GM12874 (cell line): ENCODE results near the gene KRT75.

ENCODE experiments used
- TF ChIP-seq, protein P1 (sequence below): IDR thresholded peaks from 2 replicates; pipeline ENCODE4 v1.5.1; 2011; ENCODE audit warnings: low read depth, mild to moderate bottlenecking, control low read depth, low read length, moderate library complexity; ENCODE audit not compliant: insufficient read depth

Gene KRT75

DNA sequence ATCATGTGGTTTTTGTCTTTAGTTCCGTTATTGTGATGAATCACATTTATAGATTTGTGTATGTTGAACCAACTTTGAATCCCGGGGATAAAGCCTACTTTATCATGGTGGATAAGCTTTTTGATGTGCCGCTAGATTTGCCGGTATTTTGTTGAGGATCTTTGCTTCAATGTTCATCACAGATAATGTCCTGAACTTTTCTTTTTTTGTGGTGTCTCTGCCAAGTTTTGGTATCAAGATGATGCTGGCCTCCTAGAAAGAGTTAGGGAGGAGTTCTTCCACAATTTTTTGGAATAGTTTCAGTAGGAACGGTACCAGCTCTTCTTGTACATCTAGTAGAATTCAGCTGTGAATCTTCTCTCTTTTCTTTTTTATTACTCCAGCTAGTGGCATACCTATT, 24.7 kb upstream of the KRT75 start:
- TF ChIP-seq, protein P1, sequence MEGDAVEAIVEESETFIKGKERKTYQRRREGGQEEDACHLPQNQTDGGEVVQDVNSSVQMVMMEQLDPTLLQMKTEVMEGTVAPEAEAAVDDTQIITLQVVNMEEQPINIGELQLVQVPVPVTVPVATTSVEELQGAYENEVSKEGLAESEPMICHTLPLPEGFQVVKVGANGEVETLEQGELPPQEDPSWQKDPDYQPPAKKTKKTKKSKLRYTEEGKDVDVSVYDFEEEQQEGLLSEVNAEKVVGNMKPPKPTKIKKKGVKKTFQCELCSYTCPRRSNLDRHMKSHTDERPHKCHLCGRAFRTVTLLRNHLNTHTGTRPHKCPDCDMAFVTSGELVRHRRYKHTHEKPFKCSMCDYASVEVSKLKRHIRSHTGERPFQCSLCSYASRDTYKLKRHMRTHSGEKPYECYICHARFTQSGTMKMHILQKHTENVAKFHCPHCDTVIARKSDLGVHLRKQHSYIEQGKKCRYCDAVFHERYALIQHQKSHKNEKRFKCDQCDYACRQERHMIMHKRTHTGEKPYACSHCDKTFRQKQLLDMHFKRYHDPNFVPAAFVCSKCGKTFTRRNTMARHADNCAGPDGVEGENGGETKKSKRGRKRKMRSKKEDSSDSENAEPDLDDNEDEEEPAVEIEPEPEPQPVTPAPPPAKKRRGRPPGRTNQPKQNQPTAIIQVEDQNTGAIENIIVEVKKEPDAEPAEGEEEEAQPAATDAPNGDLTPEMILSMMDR = no peak

- TF ChIP-seq, protein P1 = no peak
Observed at GRCh38 chr12:52455821-52456220, 21.6 kb upstream of the KRT75 start.

DNA sequence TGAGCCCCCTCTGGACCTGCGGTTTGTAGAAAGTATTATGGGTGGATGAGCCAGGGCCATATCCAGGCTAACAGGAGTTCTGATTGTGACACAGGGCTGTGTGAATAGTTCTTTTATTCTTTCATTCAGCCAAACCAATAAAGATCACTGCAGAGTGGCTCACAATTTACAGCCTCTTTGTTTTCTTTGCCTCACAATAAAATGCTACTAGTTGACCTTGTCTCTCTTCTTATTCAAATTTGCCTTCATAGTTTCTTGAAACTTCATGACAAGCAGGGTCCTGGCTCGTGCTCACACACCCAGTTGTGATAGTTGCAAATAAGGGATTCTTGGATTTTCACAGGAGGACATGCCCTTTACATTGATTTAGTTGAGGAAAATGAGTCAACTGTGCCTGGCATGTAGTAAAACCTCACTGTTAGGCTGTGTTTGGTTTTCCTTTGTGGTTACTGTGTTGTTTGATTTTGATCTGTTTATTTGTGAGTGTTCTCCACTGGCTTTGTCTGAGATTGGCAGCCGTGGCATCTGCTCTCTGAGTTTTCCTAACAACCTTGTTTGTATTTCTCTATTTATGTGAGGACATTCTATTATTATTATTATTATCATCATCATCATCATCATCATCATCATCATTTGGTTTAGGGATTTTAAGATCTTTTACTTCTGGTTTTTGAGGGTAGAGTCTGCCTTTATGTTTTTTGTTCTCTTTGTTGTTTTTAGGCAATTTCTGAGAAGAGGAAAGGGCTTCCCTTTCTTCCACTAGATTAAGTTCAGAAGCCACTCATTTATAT, 20.4 kb upstream of the KRT75 start:
- TF ChIP-seq, protein P1 = no peak

DNA sequence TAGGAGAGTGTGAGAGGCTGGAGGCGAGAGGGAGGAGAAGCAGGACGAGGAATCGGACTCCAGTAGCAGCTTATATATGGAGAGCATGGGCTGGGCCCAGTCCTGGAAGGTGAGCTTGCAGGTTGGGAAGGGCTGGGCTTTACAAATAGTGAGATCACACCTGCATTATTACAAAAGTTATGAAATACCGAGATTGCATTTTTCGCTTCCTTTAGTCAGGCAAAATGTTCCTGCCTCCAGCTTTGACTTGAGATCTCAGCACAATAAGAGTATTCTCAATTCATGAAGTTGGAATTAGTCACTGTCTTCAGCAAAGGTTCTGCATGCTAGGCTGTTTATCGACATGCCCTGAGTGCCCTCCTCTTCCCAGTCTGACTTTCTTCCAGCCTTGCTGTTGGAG, 17.9 kb upstream of the KRT75 start, which contains the start of gene KRT6B:
Gene KRT6B (minus strand): TSS at position 46 of the 400 bp plus-strand sequence. CDS start 68 bp downstream, outside the sequence.
- TF ChIP-seq, protein P1 = no peak

GRCh38 chr12:52448228-52448627, 14.1 kb upstream of the KRT75 start:
- TF ChIP-seq, protein P1 = no peak

DNA sequence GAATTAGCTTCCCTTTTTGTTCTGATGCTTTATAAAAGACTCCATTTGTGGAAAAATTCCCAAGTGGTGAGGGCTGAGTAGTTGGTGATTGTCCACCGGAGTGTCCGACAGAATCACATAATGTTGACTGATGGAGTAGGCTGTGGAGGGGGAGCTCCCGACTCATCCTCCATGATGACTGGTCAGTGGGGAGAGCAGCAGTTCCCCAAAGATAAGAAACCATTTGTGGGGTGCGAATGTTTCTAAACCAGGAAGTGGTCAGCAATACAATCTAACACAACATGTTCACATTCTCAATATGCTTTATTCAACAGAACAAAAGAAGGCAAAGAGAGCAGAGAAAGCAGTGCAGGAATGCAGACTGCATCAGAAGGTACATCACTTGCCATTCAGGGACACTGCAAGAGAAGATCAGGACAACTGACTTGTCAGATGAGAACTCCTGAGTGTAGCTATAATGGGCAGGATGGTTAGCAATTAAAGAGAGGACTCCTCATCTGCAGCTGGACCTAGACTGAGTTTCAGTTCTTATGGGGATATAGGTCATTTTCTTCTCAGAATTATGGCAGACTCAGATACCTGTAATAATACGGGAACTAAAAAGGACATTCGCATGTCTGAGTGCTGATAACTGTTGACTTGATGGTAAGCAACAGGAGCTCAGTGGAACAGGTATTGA, 12.3 kb upstream of the KRT75 start:
- TF ChIP-seq, protein P1 = no peak

GRCh38 chr12:52445876-52446275, 11.7 kb upstream of the KRT75 start:
- TF ChIP-seq, protein P1 = no peak
